ENCODE data around the gene EEFSEC. TPM values are rescaled to one million over a fixed set of nuclear protein-coding genes. Genes with fewer than 3 reads are reported as not detected.

The EEFSEC gene
- total RNA-seq, 2 experiments from 2014 or later, result 19.2 to 19.6 TPM

GRCh38 chr3:128353361-128353965 is 200.2 kb downstream of the EEFSEC start:
- no peak overlapping the region for H3K4me3 Mint-ChIP-seq
- TF ChIP-seq CTCF (IDR thresholded peaks at IDR 0.05), result no peak

DNA sequence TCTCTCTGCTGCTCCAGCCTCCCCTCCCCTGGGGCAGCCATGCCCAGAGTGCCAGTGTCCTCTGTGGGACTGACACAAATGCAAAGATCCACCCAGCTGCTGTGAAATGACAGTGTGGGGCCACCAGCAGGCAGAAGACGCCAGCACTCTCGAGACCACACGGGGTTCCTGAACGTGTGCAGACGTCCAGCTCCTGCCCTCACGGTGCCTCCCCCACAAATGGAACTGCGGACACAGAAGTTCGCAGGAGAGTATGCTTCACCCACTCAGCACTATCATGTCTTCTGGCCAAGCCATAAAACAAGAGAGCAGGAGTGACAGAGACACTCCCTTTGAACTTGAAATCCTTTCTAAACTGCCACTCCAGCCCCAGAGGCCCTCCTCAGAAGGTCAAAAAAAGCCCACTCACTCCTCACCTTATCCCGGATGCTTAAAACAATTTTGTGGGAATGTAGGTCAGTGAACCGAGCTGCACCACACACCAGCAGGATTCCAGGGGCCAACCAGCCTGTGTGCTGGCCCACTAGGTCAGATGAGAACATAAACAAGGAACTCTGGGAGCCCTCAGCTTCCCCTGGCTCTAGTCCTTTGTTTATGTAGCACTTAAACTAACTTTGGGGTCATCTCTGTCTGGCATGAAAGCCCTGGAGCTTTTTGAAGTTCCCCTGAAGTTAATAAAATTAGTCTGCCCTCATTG is 200.9 kb downstream of the EEFSEC start:
- ATAC-seq (no peak), DNase-seq (no peak)
- CTCF ChIA-PET, result no interaction called here
- no peak for TF ChIP-seq CTCF (IDR thresholded peaks at IDR 0.05)
- H3K4me3 Mint-ChIP-seq, result no peak overlapping the region
- POLR2A ChIA-PET, result no interaction called here
- no peaks in the 10 kb centered on the region for H3K9me3 Mint-ChIP-seq
- intact Hi-C loops (cut with micrococcal nuclease), result no loop called here
- no peaks in the 10 kb centered on the region for H3K4me1 Mint-ChIP-seq (ENCODE audit: low read depth)
- peaks cover 7% of the 10 kb centered on the region for H3K36me3 Mint-ChIP-seq (ENCODE audit: low read depth)
- H3K27ac Mint-ChIP-seq, result no peak overlapping the region
- H3K27me3 Mint-ChIP-seq, result no peaks in the 10 kb centered on the region

More at GRCh38 chr3:128353361-128353965, 200.2 kb downstream of the EEFSEC start:
- Mint-ChIP-seq H3K27ac (no peak overlapping the region), H3K27me3 (no peaks in the 10 kb centered on the region), H3K9me3 (no peaks in the 10 kb centered on the region), H3K36me3 (ENCODE audit: low read depth) (peaks cover 7% of the 10 kb centered on the region), H3K4me1 (ENCODE audit: low read depth) (peaks cover 5% of the 10 kb centered on the region)
- ChIA-PET POLR2A (no interaction called here), CTCF (no interaction called here)
- DNase-seq (no peak), ATAC-seq (no peak)
- intact Hi-C loops (cut with micrococcal nuclease), result no loop called here

DNA sequence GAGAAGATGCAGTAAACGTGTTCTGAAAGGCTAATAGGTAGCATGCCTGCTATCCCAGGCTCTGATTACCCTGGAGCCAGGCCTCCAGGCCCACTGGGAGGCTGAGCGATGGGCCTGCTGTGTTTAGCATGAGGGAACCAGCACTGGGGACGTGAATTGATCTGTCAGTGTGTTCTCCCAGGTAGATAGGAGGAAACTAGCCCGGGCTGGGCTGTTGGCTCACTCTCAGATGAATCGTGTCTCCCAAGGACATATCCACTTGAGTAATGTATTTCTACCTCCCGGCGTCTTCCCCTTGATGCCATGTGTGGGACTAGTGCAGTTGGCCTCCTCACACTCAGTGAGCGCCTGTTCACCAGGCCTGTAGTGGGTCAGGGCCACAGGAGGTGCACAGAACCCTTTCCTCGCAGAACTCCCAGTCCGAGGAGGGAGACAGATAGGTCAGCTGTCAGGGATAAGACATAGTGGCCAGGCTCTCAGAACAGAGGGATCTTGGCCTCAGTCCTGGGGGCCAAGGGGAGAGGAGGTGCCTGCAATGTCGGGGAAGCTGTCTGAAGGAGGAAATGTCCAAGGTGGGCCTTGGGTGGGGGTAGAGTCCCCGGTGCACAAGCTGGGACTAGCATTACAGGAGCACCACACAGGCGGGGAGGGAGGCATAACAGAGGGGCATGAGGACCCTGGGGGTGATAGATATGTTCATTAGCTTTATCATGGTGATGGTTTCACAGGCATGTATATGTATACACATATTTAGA is 201.7 kb downstream of the EEFSEC start:
- no peaks in the 10 kb centered on the region for H3K4me1 Mint-ChIP-seq (ENCODE audit: low read depth)
- intact Hi-C loops (cut with micrococcal nuclease), result no loop called here
- H3K27me3 Mint-ChIP-seq, result no peaks in the 10 kb centered on the region
- H3K4me3 Mint-ChIP-seq, result no peak overlapping the region
- ATAC-seq (no peak), DNase-seq (no peak)
- no peak for TF ChIP-seq CTCF (IDR thresholded peaks at IDR 0.05)
- ChIA-PET CTCF (interaction anchor here (1.4 kb wide), 1 partner anchor 33 kb away, joined by 3 read pairs; no protein-coding TSS in a partner anchor), POLR2A (no interaction called here)
- H3K36me3 Mint-ChIP-seq (ENCODE audit: low read depth), result peaks cover 7% of the 10 kb centered on the region
- no peaks in the 10 kb centered on the region for H3K9me3 Mint-ChIP-seq
- H3K27ac Mint-ChIP-seq, result no peak overlapping the region

DNA sequence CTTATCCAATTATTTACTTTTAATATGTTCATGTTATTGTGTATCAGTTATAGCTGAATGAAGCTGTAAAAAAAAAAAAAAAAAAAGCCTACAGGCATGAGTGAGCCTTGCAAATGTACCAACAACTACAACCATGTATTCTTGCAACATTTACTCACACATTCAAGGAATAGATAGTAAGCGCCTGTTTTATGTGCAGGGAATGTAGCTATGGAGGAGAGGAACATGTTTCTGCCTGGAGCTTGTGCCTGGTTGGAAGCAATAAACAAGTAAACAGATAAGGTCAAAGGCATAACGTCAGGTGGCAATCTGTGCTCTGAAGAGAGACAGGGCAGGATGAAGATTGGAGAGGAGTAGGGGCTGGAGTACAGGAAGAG is 202.2 kb downstream of the EEFSEC start:
- H3K27ac Mint-ChIP-seq, result no peak overlapping the region
- POLR2A ChIA-PET, result no interaction called here

More for the DNA sequence above, 202.2 kb downstream of the EEFSEC start:
- no peak for TF ChIP-seq CTCF (IDR thresholded peaks at IDR 0.05)
- Mint-ChIP-seq H3K36me3 (ENCODE audit: low read depth) (peaks cover 7% of the 10 kb centered on the region), H3K4me1 (ENCODE audit: low read depth) (no peaks in the 10 kb centered on the region), H3K27me3 (no peaks in the 10 kb centered on the region), H3K9me3 (no peaks in the 10 kb centered on the region), H3K4me3 (no peak overlapping the region)
- CTCF ChIA-PET, result interaction anchor here (1.4 kb wide), 1 partner anchor 34 kb away, joined by 3 read pairs; no protein-coding TSS in a partner anchor
- ATAC-seq, result no peak
- DNase-seq, result no peak
- intact Hi-C loops (cut with micrococcal nuclease), result no loop called here
